Trophoblast cell (in vitro differentiated cells and primary cell): ENCODE measurements around the gene SUPT5H.

ENCODE experiments used
- DNase-seq, 2 donors: peaks; one replicate each; pipeline ENCODE4 v3.0.0-alpha.2; 2016
- H2AFZ ChIP-seq: 2 replicates; pipeline ENCODE4 v1.6.1; 2013; ENCODE audit warnings: low read length, moderate library complexity, mild to moderate bottlenecking; ENCODE audit not compliant: insufficient read depth, poor library complexity
- H2AK5ac ChIP-seq: 2 replicates; pipeline ENCODE4 v1.6.1; 2013; ENCODE audit warnings: mild to moderate bottlenecking, low read length
- H2BK120ac ChIP-seq: 2 replicates; pipeline ENCODE4 v1.6.1; 2013; ENCODE audit warnings: low read length, mild to moderate bottlenecking, moderate library complexity; ENCODE audit not compliant: insufficient read depth, poor library complexity
- H2BK12ac ChIP-seq: 2 replicates; pipeline ENCODE4 v1.6.1; 2013; ENCODE audit warnings: mild to moderate bottlenecking, low read length, moderate library complexity
- H2BK5ac ChIP-seq: 2 replicates; pipeline ENCODE4 v1.6.1; 2013; ENCODE audit warnings: low read length, low read depth, moderate library complexity, mild to moderate bottlenecking; ENCODE audit not compliant: poor library complexity
- H3K14ac ChIP-seq: 2 replicates; pipeline ENCODE4 v1.6.1; 2013; ENCODE audit warnings: mild to moderate bottlenecking, low read length
- H3K18ac ChIP-seq: 2 replicates; pipeline ENCODE4 v1.6.1; 2013; ENCODE audit warnings: mild to moderate bottlenecking, low read length
- H3K23ac ChIP-seq: 2 replicates; pipeline ENCODE4 v1.6.1; 2013; ENCODE audit warnings: low read length
- H3K27ac ChIP-seq: 2 replicates; pipeline ENCODE4 v1.5.1; 2013; ENCODE audit warnings: low read depth, mild to moderate bottlenecking, inconsistent platforms, low read length, moderate library complexity
- H3K27me3 ChIP-seq: 2 replicates; pipeline ENCODE4 v1.6.1; 2013; ENCODE audit warnings: inconsistent platforms, mild to moderate bottlenecking, low read length, moderate library complexity; ENCODE audit not compliant: insufficient read depth
- H3K36me3 ChIP-seq, 2 experiments: 1 replicate in 1 of 2; 2 replicates in 1 of 2; pipeline ENCODE4 v1.6.1; 2013; ENCODE audit warnings: low read length in 2 of 2, mild to moderate bottlenecking in 2 of 2, moderate library complexity in 1 of 2; ENCODE audit not compliant: insufficient read depth in 2 of 2, control insufficient read depth in 1 of 2
- H3K4ac ChIP-seq: 2 replicates; pipeline ENCODE4 v1.6.1; 2013; ENCODE audit warnings: low read depth, mild to moderate bottlenecking, low read length, moderate library complexity
- H3K4me1 ChIP-seq, 2 experiments: 1 replicate in 1 of 2; 2 replicates in 1 of 2; pipeline ENCODE4 v1.6.1; 2013; ENCODE audit warnings: low read length in 2 of 2, mild to moderate bottlenecking in 2 of 2, moderate library complexity in 1 of 2; ENCODE audit not compliant: insufficient read depth in 2 of 2, control insufficient read depth in 1 of 2
- H3K4me2 ChIP-seq: 2 replicates; pipeline ENCODE4 v1.6.1; 2013; ENCODE audit warnings: inconsistent platforms, mild to moderate bottlenecking, low read length, moderate library complexity
- H3K4me3 ChIP-seq: 2 replicates; pipeline ENCODE4 v1.5.1; 2013; ENCODE audit warnings: mild to moderate bottlenecking, low read depth, low read length, inconsistent platforms
- H3K79me1 ChIP-seq: one replicate; pipeline ENCODE4 v1.6.1; 2013; ENCODE audit warnings: low read length
- H3K79me2 ChIP-seq: 2 replicates; pipeline ENCODE4 v1.6.1; 2013; ENCODE audit warnings: low read length, mild to moderate bottlenecking; ENCODE audit not compliant: control insufficient read depth, insufficient read depth, poor library complexity
- H3K9ac ChIP-seq: 2 replicates; pipeline ENCODE4 v1.6.1; 2013; ENCODE audit warnings: mild to moderate bottlenecking, low read length
- H3K9me3 ChIP-seq: 2 replicates; pipeline ENCODE4 v1.6.1; 2013; ENCODE audit warnings: low read depth, mild to moderate bottlenecking, control low read depth, inconsistent platforms, low read length; ENCODE audit not compliant: insufficient read depth
- H4K12ac ChIP-seq: 2 replicates; pipeline ENCODE4 v1.6.1; 2013; ENCODE audit warnings: low read depth, mild to moderate bottlenecking, low read length, moderate library complexity
- H4K8ac ChIP-seq: 2 replicates; pipeline ENCODE4 v1.6.1; 2013; ENCODE audit warnings: low read depth, mild to moderate bottlenecking, low read length, moderate library complexity
- H4K91ac ChIP-seq: one replicate; pipeline ENCODE4 v1.6.1; 2013; ENCODE audit warnings: low read depth, mild to moderate bottlenecking, low read length, moderate library complexity
- WGBS: extraction: QIAGEN DNeasy Blood & Tissue Kit; methylation state at CpG from one replicate; pipeline ENCODE4 v1.1.7; 2013; ENCODE audit warnings: missing lambda C conversion rate; ENCODE audit not compliant: insufficient read length, insufficient coverage; ENCODE audit errors: extremely low coverage; 5-methylcytosine and 5-hydroxymethylcytosine counted together

SUPT5H gene

GRCh38 chr19:39427707-39428106 lies 17.7 kb upstream of the SUPT5H start:
- H3K79me1 ChIP-seq = peaks cover 10% of the 10 kb centered on the region

GRCh38 chr19:39428283-39429112 lies 16.9 kb upstream of the SUPT5H start:
- Histone ChIP-seq H3K79me2 (no peaks in the 10 kb centered on the region), H2AK5ac (peak overlapping the region; percentile 57), H3K4me3 (no peak overlapping the region), H3K9ac (no peak overlapping the region), H3K4ac (peak overlapping the region; percentile 41), H3K27me3 (no peaks in the 10 kb centered on the region), H2BK12ac (peak overlapping the region; percentile 85), H3K79me1 (peaks cover 10% of the 10 kb centered on the region), H3K14ac (peak overlapping the region; percentile 80), H2BK5ac (peak overlapping the region; percentile 82), H3K9me3 (peaks cover 5% of the 10 kb centered on the region), H3K4me2 (peak overlapping the region; percentile 26), H4K91ac (peak overlapping the region; percentile 71), H2BK120ac (peak overlapping the region; percentile 82), H4K8ac (peak overlapping the region; percentile 59), H3K27ac (peak overlapping the region; percentile 81), H3K36me3 (peaks cover 30 to 36% of the 10 kb centered on the region in 2 experiments), H4K12ac (peak overlapping the region; percentile 31), H2AFZ (peak overlapping the region; percentile 74), H3K18ac (peak overlapping the region; percentile 38), H3K23ac (no peak overlapping the region), H3K4me1 (peaks cover 13 to 21% of the 10 kb centered on the region in 2 experiments)
- WGBS = no CpG with 5 or more reads among the region's 23 CpGs
- peak; percentile 75 to 85 for DNase-seq

More at GRCh38 chr19:39427707-39428106, 17.7 kb upstream of the SUPT5H start:
- H3K27me3 ChIP-seq = no peaks in the 10 kb centered on the region
- no peak overlapping the region for H3K4ac ChIP-seq
- peak overlapping the region; percentile 8 for H4K8ac ChIP-seq
- no peak overlapping the region for H3K14ac ChIP-seq
- no peak overlapping the region for H3K4me3 ChIP-seq
- peak overlapping the region; percentile 64 for H2AK5ac ChIP-seq
- DNase-seq = no peak
- H2BK12ac ChIP-seq = no peak overlapping the region
- peak overlapping the region; percentile 50 for H3K18ac ChIP-seq
- peaks cover 30 to 36% of the 10 kb centered on the region in 2 experiments for H3K36me3 ChIP-seq
- H2BK5ac ChIP-seq = no peak overlapping the region
- no peaks in the 10 kb centered on the region for H3K79me2 ChIP-seq
- no peak overlapping the region for H3K4me2 ChIP-seq
- peak overlapping the region; percentile 4 for H4K91ac ChIP-seq
- H3K9ac ChIP-seq = no peak overlapping the region
- no peak overlapping the region for H2AFZ ChIP-seq
- no peak overlapping the region for H3K27ac ChIP-seq
- peaks cover 13 to 21% of the 10 kb centered on the region in 2 experiments for H3K4me1 ChIP-seq
- WGBS = no CpG with 5 or more reads among the region's 11 CpGs
- no peak overlapping the region for H4K12ac ChIP-seq
- H2BK120ac ChIP-seq = no peak overlapping the region
- H3K23ac ChIP-seq = no peak overlapping the region
- peaks cover 5% of the 10 kb centered on the region for H3K9me3 ChIP-seq

GRCh38 chr19:39430675-39431593 lies 14.4 kb upstream of the SUPT5H start:
- H4K12ac ChIP-seq = no peak overlapping the region
- H3K4me1 ChIP-seq = peaks cover 13 to 26% of the 10 kb centered on the region in 2 experiments
- H3K4me3 ChIP-seq = no peak overlapping the region
- H3K4ac ChIP-seq = no peak overlapping the region
- no peak overlapping the region for H2BK120ac ChIP-seq
- H4K8ac ChIP-seq = no peak overlapping the region
- no peak overlapping the region for H3K23ac ChIP-seq
- H3K27ac ChIP-seq = peak overlapping the region; percentile 4
- WGBS = no CpG with 5 or more reads among the region's 25 CpGs
- peak; percentile 86 to 93 for DNase-seq
- no peak overlapping the region for H2BK5ac ChIP-seq
- peaks cover 22 to 26% of the 10 kb centered on the region in 2 experiments for H3K36me3 ChIP-seq
- H2AK5ac ChIP-seq = no peak overlapping the region
- no peak overlapping the region for H4K91ac ChIP-seq
- H3K27me3 ChIP-seq = no peaks in the 10 kb centered on the region
- H3K9me3 ChIP-seq = no peaks in the 10 kb centered on the region
- H2BK12ac ChIP-seq = no peak overlapping the region
- no peak overlapping the region for H2AFZ ChIP-seq
- no peak overlapping the region for H3K9ac ChIP-seq
- H3K79me2 ChIP-seq = peaks cover 8% of the 10 kb centered on the region
- H3K18ac ChIP-seq = no peak overlapping the region
- no peak overlapping the region for H3K4me2 ChIP-seq
- peaks cover 14% of the 10 kb centered on the region for H3K79me1 ChIP-seq
- no peak overlapping the region for H3K14ac ChIP-seq

- no peak overlapping the region for H2BK120ac ChIP-seq
- peaks cover 16% of the 10 kb centered on the region for H3K79me1 ChIP-seq
- no peak overlapping the region for H4K12ac ChIP-seq
- H4K91ac ChIP-seq = no peak overlapping the region
- peaks cover 10% of the 10 kb centered on the region for H3K79me2 ChIP-seq
- no peak overlapping the region for H2AK5ac ChIP-seq
- H3K4me1 ChIP-seq = peaks cover 17 to 27% of the 10 kb centered on the region in 2 experiments
- no peak overlapping the region for H3K4me2 ChIP-seq
- no peak overlapping the region for H3K27ac ChIP-seq
- H3K23ac ChIP-seq = no peak overlapping the region
- H3K4ac ChIP-seq = no peak overlapping the region
- H2BK12ac ChIP-seq = no peak overlapping the region
- no peak overlapping the region for H3K14ac ChIP-seq
- no peak overlapping the region for H2BK5ac ChIP-seq
- H3K9ac ChIP-seq = no peak overlapping the region
- no peak overlapping the region for H2AFZ ChIP-seq
- no CpG with 5 or more reads among the region's 8 CpGs for WGBS
- no peak for DNase-seq
- H3K9me3 ChIP-seq = no peaks in the 10 kb centered on the region
- H4K8ac ChIP-seq = no peak overlapping the region
- H3K36me3 ChIP-seq = peaks cover 22 to 26% of the 10 kb centered on the region in 2 experiments
- no peaks in the 10 kb centered on the region for H3K27me3 ChIP-seq
- no peak overlapping the region for H3K4me3 ChIP-seq
- no peak overlapping the region for H3K18ac ChIP-seq
Measured at GRCh38 chr19:39432677-39433025, 12.7 kb upstream of the SUPT5H start.
